SIG-M5 treated with dmso at 0.1 percent for 504 hours (cell line): Measurements from ENCODE around the gene FAM110D.
A peak's percentile ranks its signal among the peaks of the same experiment; 100 is the strongest.

Source experiments
- DNase-seq: peaks from one replicate; lab custom pipeline; 2025; ENCODE audit not compliant: unreplicated experiment; lab: John Stamatoyannopoulos, UW

Gene FAM110D

GRCh38 chr1:26127235-26128163, 31.4 kb upstream of the FAM110D start:
- DNase-seq: peak; percentile 29

- no peak for DNase-seq
Measured at GRCh38 chr1:26129778-26130177, 29.1 kb upstream of the FAM110D start.

GRCh38 chr1:26130695-26131094, 28.2 kb upstream of the FAM110D start:
- no peak for DNase-seq

- no peak for DNase-seq
Measured at GRCh38 chr1:26132128-26132833, 26.6 kb upstream of the FAM110D start.

GRCh38 chr1:26132834-26133167, 26.1 kb upstream of the FAM110D start:
- DNase-seq: no peak

- DNase-seq: no peak
Measured at GRCh38 chr1:26134466-26134865, 24.4 kb upstream of the FAM110D start.

GRCh38 chr1:26138974-26139558, 19.8 kb upstream of the FAM110D start:
- DNase-seq: no peak

GRCh38 chr1:26142159-26142558, 16.7 kb upstream of the FAM110D start:
- no peak for DNase-seq

- peak; percentile 70 for DNase-seq
Measured at GRCh38 chr1:26145041-26145959, 13.6 kb upstream of the FAM110D start.

GRCh38 chr1:26145960-26146294, 13.0 kb upstream of the FAM110D start:
- no peak for DNase-seq

- DNase-seq: no peak
Measured at GRCh38 chr1:26148887-26149286, 10.0 kb upstream of the FAM110D start.

- no peak for DNase-seq
Measured at GRCh38 chr1:26153966-26154532, 4.8 kb upstream of the FAM110D start.

GRCh38 chr1:26154750-26155149, 4.1 kb upstream of the FAM110D start:
- no peak for DNase-seq

GRCh38 chr1:26155370-26156284, 3.3 kb upstream of the FAM110D start:
- DNase-seq: no peak

- DNase-seq: no peak
Measured at GRCh38 chr1:26156285-26157038, 2.4 kb upstream of the FAM110D start.

- no peak for DNase-seq
Measured at GRCh38 chr1:26158271-26158907, 490 bp upstream of the FAM110D start.

- no peak for DNase-seq
Measured at GRCh38 chr1:26159743-26160039, 812 bp downstream of the FAM110D start.

- no peak for DNase-seq
Measured at GRCh38 chr1:26160527-26161414, 1.9 kb downstream of the FAM110D start.
